ENCODE measurements around the gene GLS2. TPM values are rescaled to one million over a fixed set of nuclear protein-coding genes. Genes with fewer than 3 reads are reported as not detected.
"Not testable (repeated sequence)": the region's sequence is repeated elsewhere in the genome, so short reads cannot be mapped to it uniquely, and the experiment has no call there.

Gene GLS2
- total RNA-seq, 1 experiment from 2014 or later: 14.7 TPM

- H3K36me3 ChIP-seq (ENCODE audit: control insufficient read depth, insufficient read depth, low read length); H3K4me1 ChIP-seq; POLR2A ChIA-PET; BruUV-seq (replicated peaks); H3K4me3 ChIP-seq (ENCODE audit: low read depth, low read length); H3K9me3 Mint-ChIP-seq (ENCODE audit: unreplicated experiment); H3K27me3 ChIP-seq (replicated peaks; ENCODE audit: control insufficient read depth, insufficient read depth, low read length); DNase-seq; H3K36me3 Mint-ChIP-seq (ENCODE audit: insufficient read depth, unreplicated experiment); intact Hi-C loops (cut with micrococcal nuclease; ENCODE audit: unreplicated experiment); H3K9me3 ChIP-seq; H3K27ac Mint-ChIP-seq (ENCODE audit: unreplicated experiment); H3K4me1 Mint-ChIP-seq (ENCODE audit: low read depth, unreplicated experiment); H3K4me3 Mint-ChIP-seq (ENCODE audit: unreplicated experiment); H3K27me3 Mint-ChIP-seq (ENCODE audit: insufficient read depth, unreplicated experiment): not testable (repeated sequence)
- CTCF ChIA-PET: interaction anchor here (1.0 to 1.9 kb wide), 7 partner anchors 27 to 123 kb away, joined by 3 to 12 read pairs (median 4); no protein-coding TSS in a partner anchor
- peak in 1 of 2 experiments; percentile 7 for TF ChIP-seq CTCF (IDR thresholded peaks at IDR 0.05; ENCODE audit: insufficient read depth in 1 of 2, low read depth in 1 of 2, low read length in 1 of 2, severe bottlenecking in 1 of 2, unreplicated experiment in 1 of 2)
Observed at GRCh38 chr12:56514014-56514318, 26.0 kb upstream of the GLS2 start.

- Histone ChIP-seq H3K4me3 (ENCODE audit: low read depth, low read length) (no peak overlapping the region), H3K9me3 (no peaks in the 10 kb centered on the region), H3K27me3 (replicated peaks; ENCODE audit: control insufficient read depth, insufficient read depth, low read length) (no peaks in the 10 kb centered on the region), H3K36me3 (ENCODE audit: control insufficient read depth, insufficient read depth, low read length) (no peaks in the 10 kb centered on the region), H3K4me1 (no peaks in the 10 kb centered on the region)
- no peak for TF ChIP-seq CTCF (IDR thresholded peaks at IDR 0.05; ENCODE audit: insufficient read depth in 1 of 2, low read depth in 1 of 2, low read length in 1 of 2, severe bottlenecking in 1 of 2, unreplicated experiment in 1 of 2)
- Mint-ChIP-seq H3K27ac (ENCODE audit: unreplicated experiment) (no peak overlapping the region), H3K27me3 (ENCODE audit: insufficient read depth, unreplicated experiment) (no peaks in the 10 kb centered on the region), H3K36me3 (ENCODE audit: insufficient read depth, unreplicated experiment) (no peaks in the 10 kb centered on the region), H3K9me3 (ENCODE audit: unreplicated experiment) (no peaks in the 10 kb centered on the region), H3K4me1 (ENCODE audit: low read depth, unreplicated experiment) (no peaks in the 10 kb centered on the region), H3K4me3 (ENCODE audit: unreplicated experiment) (no peak overlapping the region)
- BruUV-seq (replicated peaks): no TSS peak
- DNase-seq: no peak
- CTCF ChIA-PET: no interaction called here
- POLR2A ChIA-PET: no interaction called here
- intact Hi-C loops (cut with micrococcal nuclease; ENCODE audit: unreplicated experiment): no loop called here
Observed at GRCh38 chr12:56510786-56511185, 22.8 kb upstream of the GLS2 start.

GRCh38 chr12:56499879-56500278, 11.9 kb upstream of the GLS2 start:
- H3K27me3 ChIP-seq (replicated peaks; ENCODE audit: control insufficient read depth, insufficient read depth, low read length); H3K9me3 Mint-ChIP-seq (ENCODE audit: unreplicated experiment); H3K36me3 ChIP-seq (ENCODE audit: control insufficient read depth, insufficient read depth, low read length); CTCF ChIA-PET; POLR2A ChIA-PET; H3K27me3 Mint-ChIP-seq (ENCODE audit: insufficient read depth, unreplicated experiment); H3K4me1 Mint-ChIP-seq (ENCODE audit: low read depth, unreplicated experiment); H3K27ac Mint-ChIP-seq (ENCODE audit: unreplicated experiment); DNase-seq; H3K4me1 ChIP-seq; H3K36me3 Mint-ChIP-seq (ENCODE audit: insufficient read depth, unreplicated experiment); BruUV-seq (replicated peaks); H3K4me3 Mint-ChIP-seq (ENCODE audit: unreplicated experiment); H3K9me3 ChIP-seq; H3K4me3 ChIP-seq (ENCODE audit: low read depth, low read length): not testable (repeated sequence)
- intact Hi-C loops (cut with micrococcal nuclease; ENCODE audit: unreplicated experiment): loop anchor here (5.0 kb wide), 1 partner anchor 92 kb away; no protein-coding TSS in a partner anchor

GRCh38 chr12:56499452-56499851, 11.5 kb upstream of the GLS2 start:
- DNase-seq; BruUV-seq (replicated peaks); H3K27me3 ChIP-seq (replicated peaks; ENCODE audit: control insufficient read depth, insufficient read depth, low read length); H3K4me3 ChIP-seq (ENCODE audit: low read depth, low read length); H3K36me3 ChIP-seq (ENCODE audit: control insufficient read depth, insufficient read depth, low read length); H3K9me3 ChIP-seq; H3K9me3 Mint-ChIP-seq (ENCODE audit: unreplicated experiment); H3K27me3 Mint-ChIP-seq (ENCODE audit: insufficient read depth, unreplicated experiment); H3K4me3 Mint-ChIP-seq (ENCODE audit: unreplicated experiment); POLR2A ChIA-PET; H3K36me3 Mint-ChIP-seq (ENCODE audit: insufficient read depth, unreplicated experiment); H3K4me1 ChIP-seq; H3K4me1 Mint-ChIP-seq (ENCODE audit: low read depth, unreplicated experiment); H3K27ac Mint-ChIP-seq (ENCODE audit: unreplicated experiment); CTCF ChIA-PET: not testable (repeated sequence)
- intact Hi-C loops (cut with micrococcal nuclease; ENCODE audit: unreplicated experiment): loop anchor here (5.0 kb wide), 1 partner anchor 93 kb away; no protein-coding TSS in a partner anchor

- H3K4me1 Mint-ChIP-seq (ENCODE audit: low read depth, unreplicated experiment); H3K27me3 Mint-ChIP-seq (ENCODE audit: insufficient read depth, unreplicated experiment); H3K27me3 ChIP-seq (replicated peaks; ENCODE audit: control insufficient read depth, insufficient read depth, low read length); H3K4me1 ChIP-seq; H3K9me3 ChIP-seq; H3K4me3 Mint-ChIP-seq (ENCODE audit: unreplicated experiment); H3K36me3 Mint-ChIP-seq (ENCODE audit: insufficient read depth, unreplicated experiment); H3K36me3 ChIP-seq (ENCODE audit: control insufficient read depth, insufficient read depth, low read length); CTCF ChIA-PET; H3K4me3 ChIP-seq (ENCODE audit: low read depth, low read length); POLR2A ChIA-PET; BruUV-seq (replicated peaks); DNase-seq; H3K9me3 Mint-ChIP-seq (ENCODE audit: unreplicated experiment); H3K27ac Mint-ChIP-seq (ENCODE audit: unreplicated experiment): not testable (repeated sequence)
- intact Hi-C loops (cut with micrococcal nuclease; ENCODE audit: unreplicated experiment): loop anchor here (5.0 kb wide), 1 partner anchor 94 kb away; no protein-coding TSS in a partner anchor
Observed at GRCh38 chr12:56498126-56498902, 10.4 kb upstream of the GLS2 start.
